GM19463 (cell line): ENCODE data around the gene ADGRE2.
A peak's percentile ranks its signal among the peaks of the same experiment; 100 is the strongest.

ENCODE experiments used
- ATAC-seq: cut with Tn5 transposase; IDR thresholded peaks from one replicate; pipeline ENCODE4 v1.9.1; 2021; ENCODE audit warnings: mild to moderate bottlenecking, moderate library complexity; ENCODE audit not compliant: unreplicated experiment

The ADGRE2 gene

GRCh38 chr19:14748601-14749000, 29.8 kb downstream of the ADGRE2 start:
- no peak for ATAC-seq

- no peak for ATAC-seq
Measured at GRCh38 chr19:14746886-14747285, 31.5 kb downstream of the ADGRE2 start.

- ATAC-seq = no peak
Measured at GRCh38 chr19:14735915-14736314, 42.4 kb downstream of the ADGRE2 start.

- ATAC-seq = no peak
Measured at GRCh38 chr19:14733574-14733973, 44.8 kb downstream of the ADGRE2 start.

GRCh38 chr19:14732510-14732909, 45.9 kb downstream of the ADGRE2 start:
- ATAC-seq = no peak

GRCh38 chr19:14731200-14731599, 47.2 kb downstream of the ADGRE2 start:
- ATAC-seq = no peak

GRCh38 chr19:14728595-14728994, 49.8 kb downstream of the ADGRE2 start:
- no peak for ATAC-seq

GRCh38 chr19:14722127-14722526, 56.2 kb downstream of the ADGRE2 start:
- no peak for ATAC-seq

- ATAC-seq = no peak
Measured at GRCh38 chr19:14719162-14719561, 59.2 kb downstream of the ADGRE2 start.

- ATAC-seq = no peak
Measured at GRCh38 chr19:14718522-14719116, 59.7 kb downstream of the ADGRE2 start.

- ATAC-seq = no peak
Measured at GRCh38 chr19:14715841-14716240, 62.5 kb downstream of the ADGRE2 start.

GRCh38 chr19:14704450-14704849, 73.9 kb downstream of the ADGRE2 start:
- no peak for ATAC-seq

- ATAC-seq = no peak
Measured at GRCh38 chr19:14703833-14704232, 74.5 kb downstream of the ADGRE2 start.

- ATAC-seq = no peak
Measured at GRCh38 chr19:14700711-14701375, 77.5 kb downstream of the ADGRE2 start.

GRCh38 chr19:14699641-14700040, 78.7 kb downstream of the ADGRE2 start:
- ATAC-seq = no peak

GRCh38 chr19:14695471-14695870, 82.9 kb downstream of the ADGRE2 start:
- no peak for ATAC-seq

GRCh38 chr19:14694641-14695266, 83.6 kb downstream of the ADGRE2 start:
- ATAC-seq = no peak

GRCh38 chr19:14689598-14690503, 88.5 kb downstream of the ADGRE2 start, which contains the start of gene ZNF333:
TSS of gene ZNF333 (plus strand) at chr19:14690048. CDS start at chr19:14693492, 3,444 bp downstream.
- peak; percentile 96 for ATAC-seq

GRCh38 chr19:14686411-14686810, 91.9 kb downstream of the ADGRE2 start:
- no peak for ATAC-seq

GRCh38 chr19:14683439-14683838, 94.9 kb downstream of the ADGRE2 start:
- ATAC-seq = no peak
